Smooth muscle cell of the coronary artery (primary cell): ENCODE results near the gene CNOT6. TPM values are rescaled to one million over a fixed set of nuclear protein-coding genes. Genes with fewer than 3 reads are reported as not detected.

Source experiments
- total RNA-seq: library from RNA; depleted of rRNA; stranded (reverse); fragments of >200 nt; gene quantifications from 2 replicates; pipeline ENCODE4 v1.2.3, GENCODE V29; 2014; ENCODE audit warnings: low replicate concordance

The CNOT6 gene
- total RNA-seq: 5.3 and 12.1 TPM in 2 replicates

DNA sequence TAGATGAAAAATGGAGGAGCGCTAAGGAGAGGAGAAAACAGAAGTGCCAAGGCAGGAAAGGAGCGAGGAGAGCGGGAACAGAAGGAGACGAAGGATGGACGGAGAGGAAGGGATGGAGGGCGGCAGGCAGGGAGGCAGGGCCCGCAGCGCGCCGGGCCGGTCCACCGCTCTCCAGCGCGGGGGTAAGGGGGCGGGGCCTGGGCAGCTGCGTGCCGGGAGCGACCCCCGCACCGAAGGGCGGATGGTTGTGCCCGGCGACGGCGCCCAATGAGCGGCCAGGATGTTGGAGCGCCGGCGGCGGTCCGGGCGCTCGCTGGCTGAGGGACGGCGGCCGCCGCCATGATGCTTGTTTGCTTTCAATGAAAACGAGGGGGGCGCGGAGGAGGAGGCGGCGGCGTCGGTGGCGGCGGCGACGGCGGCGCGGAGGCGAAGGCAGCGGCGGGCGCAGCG lies at the start of gene CNOT6:
TSS of gene CNOT6 (plus strand) at position 320 of the 450 bp plus-strand sequence. CDS start 34,898 bp downstream, outside the sequence.

DNA sequence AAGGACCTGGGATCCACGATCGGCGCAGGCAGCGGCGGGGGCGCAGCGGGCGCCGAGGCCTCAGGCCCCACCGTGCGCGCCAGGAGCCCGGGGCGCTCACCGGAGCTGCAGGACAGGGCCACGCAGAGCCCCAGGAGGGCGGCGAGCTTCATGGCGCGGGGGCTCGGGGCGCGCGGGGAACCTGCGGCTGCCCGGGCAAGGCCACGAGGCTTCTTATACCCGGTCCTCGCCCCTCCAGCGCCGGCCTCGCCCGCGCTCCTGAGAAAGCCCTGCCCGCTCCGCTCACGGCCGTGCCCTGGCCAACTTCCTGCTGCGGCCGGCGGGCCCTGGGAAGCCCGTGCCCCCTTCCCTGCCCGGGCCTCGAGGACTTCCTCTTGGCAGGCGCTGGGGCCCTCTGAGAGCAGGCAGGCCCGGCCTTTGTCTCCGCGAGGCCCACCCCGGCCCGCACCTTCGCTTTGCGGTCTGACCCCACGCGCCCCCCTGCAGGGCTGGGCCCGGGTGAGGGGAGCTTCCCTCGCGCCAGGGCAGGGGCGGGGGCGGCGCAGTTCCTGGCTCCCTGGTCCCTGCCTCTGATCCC lies 97.2 kb downstream of the CNOT6 start, which contains the start of gene SCGB3A1:
TSS of gene SCGB3A1 (minus strand) at position 189 of the 577 bp plus-strand sequence. CDS start at position 152, 37 bp downstream.

Other genes with a start within 250 kb of the CNOT6 start
- 29.7 and 34.6 TPM in 2 replicates for gene MAPK9, start 202.3 kb upstream of the CNOT6 start, total RNA-seq
- 57.2 and 64.9 TPM in 2 replicates for gene GFPT2, start 141.0 kb upstream of the CNOT6 start, total RNA-seq
- not detected in 2 replicates for gene SCGB3A1, start 97.1 kb downstream of the CNOT6 start, total RNA-seq
- gene FLT4, start 155.2 kb downstream of the CNOT6 start, total RNA-seq: 2.3 TPM in 1 of 2 replicates, not detected in the other
- not detected in 2 replicates for gene OR2Y1, start 245.7 kb downstream of the CNOT6 start, total RNA-seq